NCI-H128 (cell line): Measurements from ENCODE around the gene SRCAP.

ENCODE experiments used
- DNase-seq: peaks from one replicate; lab custom pipeline; 2025; ENCODE audit not compliant: unreplicated experiment; lab: John Stamatoyannopoulos, UW

SRCAP gene

GRCh38 chr16:30753596-30753995, 54.6 kb downstream of the SRCAP start:
- DNase-seq: no peak

DNA sequence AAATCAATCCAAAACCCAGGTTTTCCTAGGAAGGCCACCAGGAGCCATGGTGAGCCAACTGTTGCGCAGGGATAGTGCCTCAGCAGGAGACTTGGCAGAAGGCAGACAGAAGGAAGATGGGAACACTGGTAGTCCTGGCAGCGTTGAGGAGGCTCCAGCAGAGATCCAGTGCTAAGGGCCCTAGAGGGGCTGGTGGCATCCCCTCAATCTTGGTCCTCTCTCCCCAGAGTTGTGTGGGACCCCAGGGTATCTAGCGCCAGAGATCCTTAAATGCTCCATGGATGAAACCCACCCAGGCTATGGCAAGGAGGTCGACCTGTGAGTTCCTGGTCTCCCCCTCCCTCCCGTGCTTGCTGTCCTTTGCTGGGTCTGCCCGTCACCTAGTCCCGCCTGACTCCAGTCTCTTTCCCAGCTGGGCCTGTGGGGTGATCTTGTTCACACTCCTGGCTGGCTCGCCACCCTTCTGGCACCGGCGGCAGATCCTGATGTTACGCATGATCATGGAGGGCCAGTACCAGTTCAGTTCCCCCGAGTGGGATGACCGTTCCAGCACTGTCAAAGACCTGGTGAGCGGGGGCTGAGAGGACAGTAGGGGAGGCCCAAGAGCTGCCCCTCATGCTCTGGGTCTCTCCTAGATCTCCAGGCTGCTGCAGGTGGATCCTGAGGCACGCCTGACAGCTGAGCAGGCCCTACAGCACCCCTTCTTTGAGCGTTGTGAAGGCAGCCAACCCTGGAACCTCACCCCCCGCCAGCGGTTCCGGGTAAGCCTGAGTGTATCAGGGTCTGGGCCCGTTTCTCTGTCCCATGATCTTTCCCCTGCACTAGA, 57.2 kb downstream of the SRCAP start:
- DNase-seq: no peak

DNA sequence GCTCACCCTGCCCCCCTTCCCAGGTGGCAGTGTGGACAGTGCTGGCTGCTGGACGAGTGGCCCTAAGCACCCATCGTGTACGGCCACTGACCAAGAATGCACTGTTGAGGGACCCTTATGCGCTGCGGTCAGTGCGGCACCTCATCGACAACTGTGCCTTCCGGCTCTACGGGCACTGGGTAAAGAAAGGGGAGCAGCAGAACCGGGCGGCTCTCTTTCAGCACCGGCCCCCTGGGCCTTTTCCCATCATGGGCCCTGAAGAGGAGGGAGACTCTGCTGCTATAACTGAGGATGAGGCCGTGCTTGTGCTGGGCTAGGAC, 57.8 kb downstream of the SRCAP start:
- DNase-seq: no peak

GRCh38 chr16:30757316-30757715, 58.3 kb downstream of the SRCAP start:
- no peak for DNase-seq

DNA sequence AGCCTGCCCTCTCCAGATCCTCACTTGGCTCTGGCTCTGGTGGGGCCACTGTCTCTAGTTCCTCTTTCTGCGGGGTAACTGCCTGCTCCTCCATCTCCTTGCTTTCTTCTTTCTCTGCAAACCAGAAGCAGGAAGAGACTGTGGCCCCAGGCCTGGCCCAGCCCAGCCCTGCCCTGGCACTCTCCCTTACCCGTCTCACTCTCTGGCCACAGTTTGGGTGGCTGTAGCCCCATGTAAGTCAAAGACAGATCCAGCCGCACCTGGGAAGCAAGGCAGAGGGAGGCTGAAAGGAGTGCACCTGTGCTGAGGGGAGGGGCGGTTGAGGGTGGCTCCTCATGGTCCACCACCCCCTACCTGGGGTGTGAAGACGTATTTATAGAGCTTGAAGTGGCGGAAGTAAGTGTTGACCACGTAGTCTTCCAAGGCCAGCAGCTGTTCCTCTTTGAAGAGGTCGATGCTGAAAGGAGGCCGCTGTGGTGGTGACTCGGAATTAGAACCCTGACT, 60.1 kb downstream of the SRCAP start:
- DNase-seq: no peak

GRCh38 chr16:30760001-30760559, 61.1 kb downstream of the SRCAP start:
- no peak for DNase-seq

- DNase-seq: no peak
Observed at GRCh38 chr16:30760577-30761426, 61.8 kb downstream of the SRCAP start.

- DNase-seq: no peak
Observed at GRCh38 chr16:30761427-30761927, 62.5 kb downstream of the SRCAP start.

GRCh38 chr16:30761928-30762902, 63.2 kb downstream of the SRCAP start, which contains the start of the genes CFAP119 and RNF40:
TSS of gene CFAP119 (minus strand) at chr16:30762062. CDS start at chr16:30761748, 314 bp downstream.
TSS of gene RNF40 (plus strand) at chr16:30762322. CDS start at chr16:30762546, 224 bp downstream.
- peak; percentile 64 for DNase-seq

- DNase-seq: no peak
Observed at GRCh38 chr16:30762991-30763725, 64.2 kb downstream of the SRCAP start.

- no peak for DNase-seq
Observed at GRCh38 chr16:30764086-30764485, 65.1 kb downstream of the SRCAP start.

- no peak for DNase-seq
Observed at GRCh38 chr16:30764816-30765465, 66.0 kb downstream of the SRCAP start.

DNA sequence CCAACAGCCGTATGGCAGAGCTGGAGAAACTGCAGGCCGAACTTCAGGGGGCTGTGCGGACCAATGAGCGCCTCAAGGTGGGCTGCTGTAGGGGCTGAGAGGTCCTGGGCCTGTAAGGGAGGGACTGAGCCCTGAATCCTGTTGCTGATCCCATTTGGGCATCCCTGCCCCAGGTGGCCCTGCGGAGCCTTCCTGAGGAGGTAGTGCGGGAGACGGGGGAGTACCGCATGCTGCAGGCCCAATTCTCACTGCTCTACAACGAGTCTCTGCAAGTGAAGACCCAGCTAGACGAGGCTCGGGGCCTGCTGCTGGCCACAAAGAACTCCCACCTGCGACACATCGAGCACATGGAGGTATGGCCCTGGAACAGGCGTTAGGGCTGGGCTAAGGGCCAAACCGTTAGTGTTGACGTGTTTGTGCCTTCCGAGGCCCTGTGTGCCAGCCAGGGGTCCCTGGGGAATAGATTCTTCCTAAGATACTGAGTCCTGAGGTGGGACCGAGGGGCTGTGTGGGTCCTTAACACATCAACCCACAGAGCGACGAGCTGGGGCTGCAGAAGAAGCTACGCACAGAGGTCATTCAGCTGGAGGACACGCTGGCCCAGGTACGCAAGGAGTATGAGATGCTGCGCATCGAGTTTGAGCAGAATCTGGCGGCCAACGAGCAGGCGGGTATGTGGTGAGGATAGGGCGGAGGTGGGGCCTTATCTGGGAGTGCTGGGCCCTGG, 67.4 kb downstream of the SRCAP start:
- no peak for DNase-seq

DNA sequence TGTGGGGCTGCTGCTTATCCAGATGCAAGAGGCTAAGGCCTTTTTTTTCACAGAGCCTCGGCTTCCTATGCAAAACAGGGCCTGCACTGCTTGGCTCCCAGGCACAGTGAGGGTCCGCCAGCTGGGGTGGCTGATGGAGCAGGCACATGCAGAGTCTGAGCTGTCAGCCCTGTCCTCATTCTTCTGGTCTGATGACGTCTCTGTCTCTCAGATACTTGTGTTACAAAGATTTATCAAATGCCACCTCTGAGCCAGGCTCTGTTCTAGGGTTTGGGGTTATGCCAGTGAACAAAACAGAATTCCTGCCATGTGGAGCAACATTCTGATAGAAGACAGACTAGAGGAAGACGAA, 67.9 kb downstream of the SRCAP start:
- DNase-seq: no peak

DNA sequence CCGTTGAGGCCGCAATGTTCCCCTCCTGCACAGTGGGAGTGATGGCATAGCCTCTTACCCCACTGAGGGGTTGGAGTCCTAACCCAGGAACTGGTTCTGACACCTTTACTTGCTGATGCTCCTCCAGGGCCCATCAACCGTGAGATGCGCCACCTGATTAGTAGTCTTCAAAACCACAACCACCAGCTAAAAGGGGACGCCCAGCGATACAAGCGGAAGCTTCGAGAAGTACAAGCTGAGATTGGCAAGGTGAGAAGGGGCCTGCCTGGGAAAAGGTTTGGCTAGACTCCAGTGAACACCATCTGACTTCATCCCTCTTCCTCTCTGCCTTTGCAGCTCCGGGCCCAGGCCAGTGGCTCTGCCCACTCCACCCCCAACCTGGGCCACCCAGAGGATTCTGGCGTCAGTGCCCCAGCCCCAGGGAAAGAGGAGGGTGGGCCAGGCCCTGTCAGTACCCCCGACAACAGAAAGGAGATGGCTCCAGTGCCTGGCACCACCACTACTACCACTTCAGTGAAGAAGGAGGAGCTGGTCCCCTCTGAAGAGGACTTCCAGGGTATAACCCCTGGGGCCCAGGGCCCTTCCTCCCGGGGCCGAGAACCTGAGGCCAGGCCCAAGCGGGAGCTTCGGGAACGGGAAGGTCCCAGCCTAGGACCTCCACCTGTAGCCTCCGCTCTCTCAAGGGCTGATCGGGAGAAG, 68.9 kb downstream of the SRCAP start:
- DNase-seq: no peak

DNA sequence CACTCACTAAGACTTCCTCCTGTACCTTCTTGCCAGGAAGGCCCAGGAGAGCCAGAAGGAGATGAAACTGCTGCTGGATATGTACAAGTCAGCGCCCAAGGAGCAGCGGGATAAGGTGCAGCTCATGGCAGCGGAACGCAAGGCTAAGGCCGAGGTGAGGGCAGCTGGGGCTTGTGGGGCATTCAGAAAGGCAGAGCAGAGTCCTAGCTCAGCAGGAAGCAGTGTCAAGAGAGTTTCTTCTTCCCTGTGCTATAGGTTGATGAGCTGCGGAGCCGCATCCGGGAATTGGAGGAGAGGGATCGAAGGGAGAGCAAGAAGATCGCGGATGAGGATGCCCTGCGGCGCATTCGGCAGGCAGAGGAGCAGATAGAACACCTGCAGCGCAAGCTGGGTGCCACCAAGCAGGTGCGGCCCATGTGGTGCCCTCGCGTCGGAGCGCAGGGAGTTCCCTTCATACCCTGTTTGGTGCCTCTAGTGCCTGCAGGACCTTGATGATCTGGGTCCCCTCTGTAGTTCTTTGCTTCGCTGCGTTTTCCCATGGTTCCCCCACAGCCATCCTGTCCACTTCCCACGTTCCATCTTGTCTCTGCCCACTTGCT, 69.7 kb downstream of the SRCAP start:
- DNase-seq: no peak

GRCh38 chr16:30769379-30770089, 70.6 kb downstream of the SRCAP start:
- no peak for DNase-seq
